CD4-positive, alpha-beta memory T cell (primary cell): ENCODE results near the gene CST11. TPM values are rescaled to one million over a fixed set of nuclear protein-coding genes. Genes with fewer than 3 reads are reported as not detected.

Source experiments
- CTCF ChIA-PET: fragments of 350-600 bp; sonication (Branson Sonifier 250); formaldehyde crosslinking; loops from one replicate; lab custom pipeline; 2021; ENCODE audit warnings: inconsistent platforms; ENCODE audit not compliant: partially characterized antibody; lab: Charles Lee
- POLR2A ChIA-PET: fragments of 350-600 bp; sonication (Branson Sonifier 250); formaldehyde crosslinking; loops from one replicate; lab custom pipeline; 2021; ENCODE audit not compliant: partially characterized antibody; lab: Charles Lee
- DNase-seq, 5 donors: peaks; one replicate each; pipeline versions ENCODE4 v3.0.0 to v3.0.0-alpha.2; 2020 to 2022; ENCODE audit warnings: mixed read lengths in 1 of 5
- H3K27ac ChIP-seq: one replicate; pipeline ENCODE4 v1.7.0; 2013; ENCODE audit warnings: low read depth, low read length
- H3K27me3 ChIP-seq: 2 replicates; pipeline ENCODE4 v1.7.0; 2013; ENCODE audit warnings: mild to moderate bottlenecking, low read length, moderate library complexity; ENCODE audit not compliant: insufficient read depth
- H3K36me3 ChIP-seq: 2 replicates; pipeline ENCODE4 v1.7.0; 2013; ENCODE audit warnings: mild to moderate bottlenecking, low read length, moderate library complexity; ENCODE audit not compliant: insufficient read depth
- H3K4me1 ChIP-seq: 2 replicates; pipeline ENCODE4 v1.7.0; 2013; ENCODE audit warnings: mild to moderate bottlenecking, low read length, moderate library complexity; ENCODE audit not compliant: insufficient read depth
- H3K4me3 ChIP-seq, 2 donors: one replicate each; pipeline ENCODE4 v1.7.0; 2013; ENCODE audit warnings: low read length in 2 of 2, mild to moderate bottlenecking in 1 of 2
- H3K9me3 ChIP-seq, 2 donors: one replicate each; pipeline ENCODE4 v1.7.0; 2013; ENCODE audit warnings: low read length in 2 of 2, control low read depth in 1 of 2; ENCODE audit not compliant: control insufficient read depth in 1 of 2
- H3K27ac Mint-ChIP-seq, 7 donors: one replicate each; pipeline ENCODE4 v1.8.0; 2020 to 2021; ENCODE audit warnings: mixed read lengths in 7 of 7, mild to moderate bottlenecking in 6 of 7, inconsistent platforms in 3 of 7, moderate library complexity in 3 of 7
- H3K27me3 Mint-ChIP-seq, 2 donors: one replicate each; pipeline ENCODE4 v1.8.0; 2020 to 2021; ENCODE audit warnings: mixed read lengths in 2 of 2
- H3K36me3 Mint-ChIP-seq, 2 donors: one replicate each; pipeline ENCODE4 v1.8.0; 2020 to 2021; ENCODE audit warnings: mixed read lengths in 2 of 2, inconsistent platforms in 1 of 2, mild to moderate bottlenecking in 1 of 2
- H3K4me1 Mint-ChIP-seq, 4 donors: one replicate each; pipeline ENCODE4 v1.8.0; 2020 to 2021; ENCODE audit warnings: mixed read lengths in 4 of 4, mild to moderate bottlenecking in 1 of 4
- H3K4me3 Mint-ChIP-seq, 8 donors: one replicate each; pipeline ENCODE4 v1.8.0; 2020 to 2021; ENCODE audit warnings: mixed read lengths in 8 of 8, mild to moderate bottlenecking in 7 of 8, moderate library complexity in 6 of 8, inconsistent platforms in 3 of 8
- H3K9me3 Mint-ChIP-seq, 8 donors: one replicate each; pipeline ENCODE4 v1.8.0; 2020 to 2021; ENCODE audit warnings: mixed read lengths in 8 of 8, mild to moderate bottlenecking in 5 of 8, inconsistent platforms in 3 of 8, moderate library complexity in 1 of 8
- intact Hi-C: fragments of 100-400 bp; cut with micrococcal nuclease; formaldehyde crosslinking; loops from one replicate; pipeline ENCODE4 v1.15.1; 2023
- polyA plus RNA-seq, 2 donors: library from polyadenylated mRNA; unstranded; fragments of 300-500 nt; fragmentation: Illumina TruSeq; gene quantifications; one replicate each; pipeline ENCODE4 v1.2.3, GENCODE V29; 2021
- total RNA-seq, 2 experiments: library from RNA; stranded (reverse); gene quantifications; one replicate each; pipeline ENCODE4 v1.2.3, GENCODE V29; 2021

CST11 gene
- total and polyA plus RNA-seq, 4 experiments from 2014 or later: not detected

DNA sequence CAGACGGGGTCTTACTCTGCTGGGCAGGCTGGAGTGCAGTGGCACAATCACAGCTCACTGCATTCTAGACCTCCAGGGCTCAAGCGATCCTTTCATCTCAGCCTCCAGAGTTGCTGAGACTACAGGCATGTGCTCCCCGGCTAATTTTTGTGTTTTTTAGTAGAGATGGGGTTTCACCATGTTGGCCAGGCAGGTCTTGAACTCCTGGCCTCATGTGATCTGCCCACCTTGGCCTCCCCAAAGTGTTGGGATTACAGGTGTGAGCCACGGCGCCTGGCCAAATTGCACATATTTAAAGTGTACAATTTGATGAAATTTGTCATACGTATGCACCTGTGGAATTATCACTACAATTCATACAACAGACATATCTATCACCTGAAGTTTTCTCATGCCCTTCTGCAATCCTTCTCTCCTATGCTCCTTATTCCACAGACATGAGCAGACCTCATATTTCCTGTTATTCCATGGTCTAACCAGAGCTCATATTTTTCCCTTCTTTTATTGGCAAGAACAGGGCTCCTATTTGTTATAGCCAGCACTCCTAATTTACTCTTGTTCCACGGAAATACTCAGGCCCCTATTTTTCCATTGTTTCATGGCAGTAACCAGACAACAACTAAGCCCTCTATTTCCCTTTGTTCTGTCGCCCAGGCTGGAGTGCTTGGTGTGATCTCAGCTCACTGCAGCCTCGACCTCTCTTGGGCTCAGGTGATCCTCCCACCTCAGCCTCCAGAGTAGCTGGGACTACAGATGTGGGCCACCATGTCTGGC lies 15.4 kb downstream of the CST11 start:
- ChIA-PET CTCF (no interaction called here), POLR2A (no interaction called here)
- Histone ChIP-seq H3K4me3 (no peak overlapping the region), H3K9me3 (no peaks in the 10 kb centered on the region), H3K27ac (no peak overlapping the region), H3K27me3 (peaks cover 3% of the 10 kb centered on the region), H3K4me1 (no peaks in the 10 kb centered on the region), H3K36me3 (no peaks in the 10 kb centered on the region)
- H3K27me3 Mint-ChIP-seq: peaks cover 0 to 3% of the 10 kb centered on the region in 2 donors
- no peaks in the 10 kb centered on the region for H3K9me3 Mint-ChIP-seq
- no peak overlapping the region for H3K27ac Mint-ChIP-seq
- no peaks in the 10 kb centered on the region for H3K4me1 Mint-ChIP-seq
- H3K36me3 Mint-ChIP-seq: no peaks in the 10 kb centered on the region
- DNase-seq: no peak
- intact Hi-C loops: no loop called here
- no peak overlapping the region for H3K4me3 Mint-ChIP-seq

DNA sequence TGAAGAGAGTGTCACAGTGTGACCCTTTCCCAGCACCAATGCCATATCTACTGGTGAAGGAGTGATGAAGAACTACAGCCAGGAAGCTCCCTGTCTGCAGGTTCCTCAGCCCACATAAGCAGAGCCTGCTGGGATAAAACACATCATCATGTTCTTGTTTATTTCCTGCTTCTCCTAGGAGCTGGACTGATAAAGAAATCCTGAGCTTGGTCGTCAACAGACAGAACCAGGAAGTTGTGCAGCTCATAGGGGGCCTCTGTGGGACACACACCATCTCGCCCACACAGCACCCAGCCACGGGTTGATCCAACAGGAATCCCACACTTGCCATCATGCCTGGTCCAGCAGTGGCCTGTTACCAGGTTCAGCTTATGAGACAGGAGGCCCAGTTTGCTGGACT lies 16.0 kb downstream of the CST11 start:
- Histone ChIP-seq H3K4me3 (no peak overlapping the region), H3K27ac (no peak overlapping the region), H3K4me1 (no peaks in the 10 kb centered on the region), H3K36me3 (no peaks in the 10 kb centered on the region), H3K27me3 (peaks cover 3% of the 10 kb centered on the region), H3K9me3 (no peaks in the 10 kb centered on the region)
- Mint-ChIP-seq H3K36me3 (no peaks in the 10 kb centered on the region), H3K27me3 (peaks cover 0 to under 1% of the 10 kb centered on the region in 2 donors), H3K4me1 (no peaks in the 10 kb centered on the region), H3K4me3 (no peak overlapping the region), H3K9me3 (no peaks in the 10 kb centered on the region), H3K27ac (no peak overlapping the region)
- intact Hi-C loops: no loop called here
- DNase-seq: no peak
- ChIA-PET CTCF (interaction anchor here (0.9 to 1.2 kb wide), 2 partner anchors 10 to 13 kb away, joined by 3 read pairs; no protein-coding TSS in a partner anchor), POLR2A (no interaction called here)

DNA sequence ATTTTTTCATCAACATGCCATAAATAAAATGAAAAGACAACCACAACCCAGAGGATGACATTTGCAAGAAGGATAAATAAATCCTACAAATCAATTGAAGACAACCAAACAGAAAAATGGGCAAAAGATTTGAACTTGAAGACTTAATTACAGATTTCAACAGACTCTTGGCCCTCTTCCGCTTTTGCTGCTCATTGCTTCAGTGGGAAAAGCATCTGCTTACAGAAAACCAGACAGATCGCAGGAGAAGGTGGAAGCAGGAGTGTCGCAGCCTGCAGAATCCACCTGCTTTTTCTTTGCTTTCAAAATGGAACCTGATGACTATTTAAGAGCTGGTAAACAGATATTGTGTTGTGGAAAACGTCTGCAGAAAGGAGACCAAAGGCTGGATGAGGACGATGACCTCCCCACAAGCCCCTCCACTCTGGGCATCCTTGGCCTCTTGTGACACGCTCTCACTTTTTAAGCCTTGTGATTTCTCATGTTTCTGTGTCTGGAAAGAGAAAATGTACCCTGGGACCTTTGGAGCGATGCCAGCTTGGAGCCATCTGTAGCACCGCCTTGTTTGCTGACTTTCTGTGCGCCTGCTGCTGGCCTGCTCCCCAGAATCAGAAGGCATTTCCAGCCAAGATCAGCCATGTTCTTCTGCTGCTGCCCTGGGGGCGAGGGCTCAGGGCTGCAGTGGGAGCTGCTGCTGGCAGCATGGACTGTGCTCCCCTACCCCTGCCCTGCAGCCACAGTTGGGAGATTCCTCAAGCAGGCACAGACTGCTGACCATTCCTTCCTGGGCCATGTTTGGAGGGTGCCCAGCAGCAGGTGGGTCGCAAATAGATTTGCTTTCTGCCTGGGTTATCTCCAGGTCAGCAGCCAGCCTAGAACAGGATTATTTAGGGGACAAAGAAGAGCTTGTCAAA lies 16.8 kb downstream of the CST11 start:
- DNase-seq: no peak
- H3K9me3 Mint-ChIP-seq: no peaks in the 10 kb centered on the region
- Histone ChIP-seq H3K9me3 (no peaks in the 10 kb centered on the region), H3K4me3 (no peak overlapping the region), H3K36me3 (no peaks in the 10 kb centered on the region), H3K27me3 (peaks cover 3% of the 10 kb centered on the region), H3K27ac (no peak overlapping the region), H3K4me1 (no peaks in the 10 kb centered on the region)
- no peaks in the 10 kb centered on the region for H3K27me3 Mint-ChIP-seq
- POLR2A ChIA-PET: no interaction called here
- H3K36me3 Mint-ChIP-seq: no peaks in the 10 kb centered on the region
- intact Hi-C loops: no loop called here
- no peaks in the 10 kb centered on the region for H3K4me1 Mint-ChIP-seq
- H3K27ac Mint-ChIP-seq: no peak overlapping the region
- H3K4me3 Mint-ChIP-seq: no peak overlapping the region
- CTCF ChIA-PET: interaction anchor here (0.9 to 1.2 kb wide), 2 partner anchors 10 to 13 kb away, joined by 3 read pairs; no protein-coding TSS in a partner anchor

DNA sequence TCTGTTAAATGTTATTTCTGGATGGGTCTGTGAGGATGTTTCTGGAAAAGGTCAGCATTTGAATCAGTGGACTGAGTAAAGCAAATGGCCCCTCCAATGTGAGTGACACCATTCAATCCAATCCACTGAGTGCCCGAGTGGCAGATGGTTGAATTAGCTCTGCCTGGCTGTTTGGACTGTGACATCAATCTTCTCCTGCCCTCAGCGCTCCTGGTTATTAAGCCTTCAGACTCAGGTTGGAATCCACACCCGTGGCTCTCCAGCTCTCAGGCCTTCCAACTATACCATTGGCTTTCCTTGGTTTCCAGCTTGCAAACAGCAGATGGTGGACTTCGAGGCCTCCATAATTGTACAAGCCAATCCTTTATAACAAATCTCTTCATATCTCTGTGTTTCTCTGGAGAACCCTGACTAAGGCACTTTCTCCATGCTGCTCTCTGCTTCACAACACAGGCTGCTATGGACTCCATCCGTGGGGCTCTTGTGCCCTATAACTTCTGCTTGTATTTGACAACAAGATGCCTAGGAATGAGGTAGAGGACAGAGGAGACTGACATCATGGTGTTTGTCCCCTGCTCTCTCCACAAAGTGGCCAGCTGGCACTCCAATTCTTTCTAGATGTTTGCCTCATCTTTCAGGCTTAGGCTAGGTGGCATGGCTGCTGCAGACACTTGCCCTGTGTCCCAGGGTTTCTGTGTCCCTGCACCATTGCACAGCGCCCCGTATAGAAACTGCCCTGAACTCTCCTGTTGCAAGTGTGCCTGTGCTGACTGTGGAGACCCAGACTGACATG lies 18.0 kb downstream of the CST11 start:
- Mint-ChIP-seq H3K9me3 (no peaks in the 10 kb centered on the region), H3K36me3 (no peaks in the 10 kb centered on the region), H3K27me3 (no peaks in the 10 kb centered on the region), H3K27ac (no peak overlapping the region), H3K4me1 (no peaks in the 10 kb centered on the region), H3K4me3 (no peak overlapping the region)
- Histone ChIP-seq H3K4me1 (no peaks in the 10 kb centered on the region), H3K27me3 (peaks cover 1% of the 10 kb centered on the region), H3K36me3 (no peaks in the 10 kb centered on the region), H3K4me3 (no peak overlapping the region), H3K9me3 (no peaks in the 10 kb centered on the region), H3K27ac (no peak overlapping the region)
- intact Hi-C loops: no loop called here
- POLR2A ChIA-PET: no interaction called here
- CTCF ChIA-PET: interaction anchor here (1.4 kb wide), 1 partner anchor 85 kb away, joined by 6 read pairs; no protein-coding TSS in a partner anchor
- DNase-seq: no peak

DNA sequence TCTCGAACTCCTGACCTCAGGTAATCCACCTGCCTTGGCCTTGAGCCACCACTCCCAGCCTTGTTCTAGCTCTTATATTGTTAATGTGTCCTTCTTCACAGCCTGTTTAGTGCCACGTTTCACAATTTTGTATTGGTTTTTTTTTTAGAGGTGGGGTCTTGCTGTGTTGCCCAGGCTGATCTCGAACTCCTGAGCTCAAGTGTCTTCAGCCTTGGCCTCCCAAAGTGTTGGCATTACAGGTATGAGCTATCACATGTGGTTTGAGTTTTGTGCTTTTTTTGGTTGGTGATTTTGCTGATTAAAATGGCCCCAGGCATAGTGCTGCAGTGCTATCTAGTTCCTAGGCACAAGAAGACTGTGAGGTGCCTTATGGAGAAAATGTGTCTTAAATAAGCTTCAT lies 19.0 kb downstream of the CST11 start:
- no peaks in the 10 kb centered on the region for H3K9me3 ChIP-seq
- H3K36me3 ChIP-seq: no peaks in the 10 kb centered on the region
- H3K4me1 ChIP-seq: no peaks in the 10 kb centered on the region
- no peak overlapping the region for H3K27ac ChIP-seq
- Mint-ChIP-seq H3K27ac (no peak overlapping the region), H3K27me3 (no peaks in the 10 kb centered on the region), H3K4me3 (no peak overlapping the region), H3K9me3 (no peaks in the 10 kb centered on the region), H3K4me1 (no peaks in the 10 kb centered on the region), H3K36me3 (no peaks in the 10 kb centered on the region)
- no peaks in the 10 kb centered on the region for H3K27me3 ChIP-seq
- no peak for DNase-seq
- POLR2A ChIA-PET: no interaction called here
- intact Hi-C loops: no loop called here
- CTCF ChIA-PET: interaction anchor here (1.4 kb wide), 1 partner anchor 84 kb away, joined by 6 read pairs; no protein-coding TSS in a partner anchor
- H3K4me3 ChIP-seq: no peak overlapping the region

DNA sequence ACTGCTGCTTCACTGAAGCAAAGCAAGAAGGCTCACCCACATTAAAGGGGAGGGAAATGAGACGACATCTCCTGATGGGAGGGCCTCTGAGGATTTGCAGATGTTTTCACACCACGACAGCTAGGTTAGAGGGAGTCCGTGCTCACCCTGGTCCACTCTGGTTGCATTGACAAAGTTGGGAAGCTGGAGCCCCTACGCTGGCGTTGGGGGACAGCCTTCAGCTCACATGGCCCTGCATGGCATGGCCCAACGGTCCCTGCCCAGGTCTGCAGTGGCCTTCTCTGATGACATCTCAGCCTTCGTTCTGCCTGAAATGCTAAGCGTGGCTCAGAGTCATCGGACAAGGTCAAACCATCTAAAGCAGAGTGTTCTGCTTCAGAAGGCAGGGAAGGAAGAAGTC lies 27.5 kb downstream of the CST11 start:
- Mint-ChIP-seq H3K4me1 (peaks cover 5 to 9% (median 6%) of the 10 kb centered on the region in 4 donors), H3K4me3 (no peak overlapping the region), H3K27ac (no peak overlapping the region), H3K27me3 (peaks cover 5 to 10% of the 10 kb centered on the region in 2 donors), H3K9me3 (no peaks in the 10 kb centered on the region), H3K36me3 (peaks cover 0 to under 1% of the 10 kb centered on the region in 2 donors)
- no peak for DNase-seq
- H3K4me3 ChIP-seq: no peak overlapping the region
- no peaks in the 10 kb centered on the region for H3K27me3 ChIP-seq
- H3K4me1 ChIP-seq: peaks cover 6% of the 10 kb centered on the region
- intact Hi-C loops: no loop called here
- ChIA-PET POLR2A (no interaction called here), CTCF (no interaction called here)
- H3K36me3 ChIP-seq: no peaks in the 10 kb centered on the region
- no peaks in the 10 kb centered on the region for H3K9me3 ChIP-seq
- H3K27ac ChIP-seq: no peak overlapping the region
